Suprapubic skin (tissue), 4 donors: ENCODE measurements around the gene FAM229A. TPM values are rescaled to one million over a fixed set of nuclear protein-coding genes. Genes with fewer than 3 reads are reported as not detected.

ENCODE experiments used
- DNase-seq, 2 donors: peaks; one replicate each; pipeline ENCODE4 v3.0.0-alpha.2; 2019; ENCODE audit warnings: low spot score in 2 of 2
- H3K27ac ChIP-seq: fragments of 200-600 bp; sonication (generic); one replicate; pipeline ENCODE4 v1.5.1; 2019
- H3K27me3 ChIP-seq: fragments of 200-600 bp; sonication (generic); one replicate; pipeline ENCODE4 v1.5.1; 2019
- H3K36me3 ChIP-seq: fragments of 200-600 bp; sonication (generic); one replicate; pipeline ENCODE4 v1.5.1; 2019
- H3K4me1 ChIP-seq: fragments of 200-600 bp; sonication (generic); one replicate; pipeline ENCODE4 v1.5.1; 2019
- H3K4me3 ChIP-seq: fragments of 200-600 bp; sonication (generic); one replicate; pipeline ENCODE4 v1.5.1; 2019; ENCODE audit warnings: mild to moderate bottlenecking
- H3K9me3 ChIP-seq: fragments of 200-600 bp; sonication (generic); one replicate; pipeline ENCODE4 v1.5.1; 2019
- CTCF ChIP-seq, 2 donors: fragments of 200-600 bp in 1 of 2; fragments of 450-650 bp in 1 of 2; sonication (generic) in 1 of 2; IDR thresholded peaks; one replicate each; pipeline ENCODE4 v1.5.1; 2016 to 2019; ENCODE audit warnings: antibody characterized with exemption in 2 of 2, mild to moderate bottlenecking in 1 of 2, moderate library complexity in 1 of 2
- EP300 ChIP-seq: sonication (generic); formaldehyde crosslinking; IDR thresholded peaks from one replicate; pipeline ENCODE4 v1.6.1; 2017; ENCODE audit warnings: antibody characterized with exemption
- POLR2A ChIP-seq, 2 donors: fragments of 450-650 bp; IDR thresholded peaks; one replicate each; pipeline ENCODE4 v1.6.1; 2017; ENCODE audit warnings: antibody characterized with exemption in 2 of 2, mild to moderate bottlenecking in 2 of 2, moderate library complexity in 2 of 2
- POLR2AphosphoS5 ChIP-seq, 3 donors: sonication (generic); formaldehyde crosslinking; IDR thresholded peaks; one replicate each; pipeline ENCODE4 v1.6.1; 2017; ENCODE audit warnings: antibody characterized with exemption in 3 of 3
- WGBS: methylation state at CpG from one replicate; pipeline ENCODE4 v1.1.5; 2018; 5-methylcytosine and 5-hydroxymethylcytosine counted together
- total RNA-seq, 4 donors: library from RNA; depleted of rRNA; stranded (reverse); fragments of >200 nt; gene quantifications; one replicate each; pipeline ENCODE4 v1.1.0, GENCODE V29; 2016

Gene FAM229A
- total RNA-seq, 4 donors from 2014 or later: 4.4 to 41.8 (median 16.3) TPM

- DNase-seq: peak; percentile 81 to 93
- peak within 1 kb of the TSS; percentile 86 for H3K4me3 ChIP-seq
- peaks cover 76% of the 10 kb centered on the region for H3K4me1 ChIP-seq
- 3% methylated on average over 12 of the region's 95 CpGs for WGBS
- H3K9me3 ChIP-seq: no peaks in the 10 kb centered on the region
- TF ChIP-seq POLR2AphosphoS5 (IDR thresholded peaks at IDR 0.05) (peak in 1 of 3 donors; percentile 22), EP300 (no peak), CTCF (IDR thresholded peaks at IDR 0.05) (no peak), POLR2A (IDR thresholded peaks at IDR 0.05) (peak; percentile 32 to 79)
- no peaks in the 10 kb centered on the region for H3K27me3 ChIP-seq
- peak within 1 kb of the TSS; percentile 81 for H3K27ac ChIP-seq
- H3K36me3 ChIP-seq: peaks cover 19% of the 10 kb centered on the region
Observed at GRCh38 chr1:32335790-32336590, 26.3 kb downstream of the FAM229A start, which contains the start of gene MARCKSL1. Gene MARCKSL1 (minus strand): TSS chr1:32336233. CDS start chr1:32336033, 200 bp downstream.

- TF ChIP-seq POLR2A (IDR thresholded peaks at IDR 0.05): no peak
- no peak for TF ChIP-seq EP300
- no peak for TF ChIP-seq POLR2AphosphoS5 (IDR thresholded peaks at IDR 0.05)
- no peak for TF ChIP-seq CTCF (IDR thresholded peaks at IDR 0.05)
- peak overlapping the region; percentile 86 for H3K4me3 ChIP-seq
- peaks cover 24% of the 10 kb centered on the region for H3K36me3 ChIP-seq
- no peak for DNase-seq
- H3K27me3 ChIP-seq: no peaks in the 10 kb centered on the region
- 2% methylated on average over 17 of the region's 34 CpGs for WGBS
- peak overlapping the region; percentile 81 for H3K27ac ChIP-seq
- H3K9me3 ChIP-seq: no peaks in the 10 kb centered on the region
- H3K4me1 ChIP-seq: peaks cover 76% of the 10 kb centered on the region
Observed at GRCh38 chr1:32335535-32335789, 26.8 kb downstream of the FAM229A start.

- H3K4me1 ChIP-seq: peaks cover 76% of the 10 kb centered on the region
- WGBS: 46% methylated on average over 7 of the region's 46 CpGs
Observed at GRCh38 chr1:32334864-32335534, 27.3 kb downstream of the FAM229A start.

GRCh38 chr1:32334274-32334861 lies 27.9 kb downstream of the FAM229A start:
- Histone ChIP-seq H3K27me3 (no peaks in the 10 kb centered on the region), H3K27ac (peak overlapping the region; percentile 81), H3K4me3 (peak overlapping the region; percentile 86), H3K4me1 (peaks cover 76% of the 10 kb centered on the region), H3K36me3 (peaks cover 35% of the 10 kb centered on the region), H3K9me3 (no peaks in the 10 kb centered on the region)
- 66% methylated on average over 8 of the region's 9 CpGs for WGBS
- TF ChIP-seq POLR2AphosphoS5 (IDR thresholded peaks at IDR 0.05) (no peak), POLR2A (IDR thresholded peaks at IDR 0.05) (no peak), EP300 (no peak), CTCF (IDR thresholded peaks at IDR 0.05) (no peak)
- no peak for DNase-seq

More at GRCh38 chr1:32334864-32335534, 27.3 kb downstream of the FAM229A start:
- TF ChIP-seq POLR2AphosphoS5 (IDR thresholded peaks at IDR 0.05): no peak
- no peak for TF ChIP-seq EP300
- TF ChIP-seq CTCF (IDR thresholded peaks at IDR 0.05): peak in 1 of 2 donors; percentile 77
- TF ChIP-seq POLR2A (IDR thresholded peaks at IDR 0.05): no peak
- H3K27ac ChIP-seq: peak overlapping the region; percentile 81
- DNase-seq: no peak
- peaks cover 29% of the 10 kb centered on the region for H3K36me3 ChIP-seq
- H3K4me3 ChIP-seq: peak overlapping the region; percentile 86
- H3K27me3 ChIP-seq: no peaks in the 10 kb centered on the region
- no peaks in the 10 kb centered on the region for H3K9me3 ChIP-seq
